Amniotic stem cell (primary cell): ENCODE data around the gene SAP130.

ENCODE experiments used
- DNase-seq: peaks from one replicate; lab custom pipeline; 2025; lab: John Stamatoyannopoulos, UW

The SAP130 gene

DNA sequence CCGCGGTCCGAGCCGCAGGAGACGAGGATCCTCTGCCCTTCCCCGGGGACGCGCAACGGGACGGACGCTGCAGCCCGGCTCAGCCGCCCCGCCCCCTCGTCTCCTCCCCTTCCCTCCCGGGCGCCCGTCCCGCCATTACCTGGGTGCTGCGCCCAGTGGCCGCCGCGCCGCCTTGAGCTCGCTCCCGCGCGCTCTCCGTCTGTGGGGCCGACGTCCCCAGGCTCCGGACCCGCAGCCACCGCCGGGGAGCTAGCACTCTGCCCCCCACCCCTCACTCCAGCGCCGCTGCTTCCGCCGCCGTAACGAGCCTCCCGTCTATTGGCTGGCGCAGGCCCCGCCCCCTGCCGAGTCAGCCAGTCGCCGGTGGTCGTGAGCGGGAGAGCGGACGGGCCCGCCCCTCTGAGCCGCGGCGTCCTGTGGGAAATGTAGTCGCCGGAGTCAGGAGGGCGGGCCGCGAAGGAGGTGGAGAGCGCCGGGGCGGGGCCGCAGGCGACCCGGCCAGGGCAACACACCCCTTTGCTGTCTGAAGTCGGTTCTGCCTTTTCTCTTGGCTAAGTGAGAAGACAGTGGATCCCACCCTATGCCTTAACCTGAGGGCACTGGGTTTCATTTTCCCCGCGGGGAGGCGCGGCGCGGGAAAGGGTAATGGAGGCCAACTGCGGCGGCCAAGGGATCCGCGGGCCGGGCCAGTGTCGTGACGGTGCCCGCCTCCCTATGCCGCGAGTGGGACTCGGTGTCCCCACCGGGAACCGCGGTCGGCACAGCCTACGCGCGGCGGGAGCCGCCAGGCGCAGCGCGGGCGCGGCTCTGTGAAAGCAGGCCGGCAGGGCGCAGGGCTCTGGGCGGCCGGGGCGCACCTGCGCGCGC, at the start of gene SAP130:
Gene SAP130 (minus strand): TSS at position 259 of the 867 bp plus-strand sequence. CDS start 1,767 bp downstream, outside the sequence.
- DNase-seq, result peak; percentile 90

GRCh38 chr2:128076461-128077106, 48.7 kb upstream of the SAP130 start:
- DNase-seq, result no peak

DNA sequence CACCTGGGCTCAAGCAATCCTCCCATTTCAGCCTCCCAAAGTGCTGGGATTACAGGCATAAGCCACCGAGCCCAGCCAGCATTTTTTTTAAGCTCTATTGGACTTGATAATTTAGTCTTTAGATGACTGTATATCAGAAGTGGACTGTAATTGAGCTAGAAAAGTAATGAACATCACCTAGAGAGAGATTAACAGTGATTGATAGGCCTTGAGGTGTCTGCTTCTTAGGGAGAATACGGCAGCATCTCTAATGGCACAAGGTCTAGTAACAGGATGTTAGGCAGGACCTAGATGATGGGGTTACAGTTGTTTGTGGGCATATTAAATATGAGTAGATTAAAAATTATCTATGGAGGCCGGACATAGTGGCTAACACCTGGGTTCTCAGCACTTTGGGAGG, 45.4 kb upstream of the SAP130 start:
- DNase-seq, result no peak

- DNase-seq, result no peak
These were observed 41.9 kb upstream of the SAP130 start for GRCh38 chr2:128069769-128070168.

- no peak for DNase-seq
These were observed 36.5 kb upstream of the SAP130 start for GRCh38 chr2:128064353-128064752.

- no peak for DNase-seq
These were observed 34.7 kb upstream of the SAP130 start for GRCh38 chr2:128062571-128062970.

GRCh38 chr2:128058114-128058513, 30.3 kb upstream of the SAP130 start:
- no peak for DNase-seq

GRCh38 chr2:128057334-128057733, 29.5 kb upstream of the SAP130 start:
- no peak for DNase-seq

- no peak for DNase-seq
These were observed 26.4 kb upstream of the SAP130 start for GRCh38 chr2:128054104-128054885.

DNA sequence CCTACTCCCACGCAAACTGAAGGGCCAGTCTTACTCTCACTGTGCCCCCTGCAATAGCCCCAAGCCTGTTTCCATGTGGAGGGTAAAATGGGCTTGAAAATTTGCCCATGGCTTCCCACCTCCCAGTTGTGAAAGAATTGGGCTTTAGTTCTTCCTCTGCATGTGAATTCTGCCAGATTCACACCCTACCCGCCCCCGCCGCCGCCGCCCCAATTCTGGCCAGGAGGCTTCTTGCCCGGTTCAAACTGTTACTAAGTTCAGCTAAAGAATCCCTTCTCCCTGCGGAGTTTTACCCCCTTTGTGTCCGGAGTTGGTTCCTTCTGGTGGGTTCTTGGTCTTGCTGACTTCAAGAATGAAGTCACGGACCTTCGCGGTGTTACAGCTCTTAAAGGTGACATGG, 25.5 kb upstream of the SAP130 start:
- no peak for DNase-seq

DNA sequence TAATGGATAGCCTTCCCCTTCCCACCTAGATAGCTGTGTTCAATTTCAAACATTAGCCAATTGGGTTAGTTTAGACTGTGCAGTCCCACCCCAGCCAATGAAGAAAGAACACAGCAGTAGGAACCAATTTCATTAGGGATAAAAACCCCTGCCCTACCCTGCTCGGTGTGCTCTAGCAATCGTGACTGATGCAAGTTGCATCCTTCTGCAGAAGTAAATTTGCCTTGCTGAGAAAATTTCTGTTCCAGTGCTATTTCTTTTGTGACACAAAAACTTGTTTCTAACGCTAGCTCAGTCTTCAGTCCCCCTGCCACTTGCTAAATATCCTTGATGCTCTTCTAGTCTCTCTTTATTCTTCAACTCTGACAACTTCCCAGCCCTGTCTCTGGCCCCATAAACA, 15.2 kb upstream of the SAP130 start:
- DNase-seq, result no peak

DNA sequence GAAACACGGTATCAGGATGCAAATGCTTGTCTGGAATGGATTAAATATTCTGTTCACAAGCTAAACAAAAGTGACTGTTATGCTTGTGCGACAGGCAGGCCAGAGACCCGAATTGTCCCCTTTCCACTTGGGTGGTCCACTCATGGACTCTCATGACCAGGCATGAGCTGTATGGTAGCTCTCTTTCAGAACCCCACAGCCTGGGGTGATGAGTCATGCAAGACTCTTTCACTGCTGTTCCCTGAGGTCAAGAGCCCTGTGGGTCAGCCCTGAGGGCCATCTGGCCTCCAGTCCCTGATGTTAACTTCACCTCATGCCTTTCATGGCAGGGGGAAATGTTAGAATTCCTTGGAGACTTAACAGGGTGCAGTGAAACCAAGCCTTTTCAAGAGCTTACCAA, 13.7 kb upstream of the SAP130 start:
- no peak for DNase-seq

DNA sequence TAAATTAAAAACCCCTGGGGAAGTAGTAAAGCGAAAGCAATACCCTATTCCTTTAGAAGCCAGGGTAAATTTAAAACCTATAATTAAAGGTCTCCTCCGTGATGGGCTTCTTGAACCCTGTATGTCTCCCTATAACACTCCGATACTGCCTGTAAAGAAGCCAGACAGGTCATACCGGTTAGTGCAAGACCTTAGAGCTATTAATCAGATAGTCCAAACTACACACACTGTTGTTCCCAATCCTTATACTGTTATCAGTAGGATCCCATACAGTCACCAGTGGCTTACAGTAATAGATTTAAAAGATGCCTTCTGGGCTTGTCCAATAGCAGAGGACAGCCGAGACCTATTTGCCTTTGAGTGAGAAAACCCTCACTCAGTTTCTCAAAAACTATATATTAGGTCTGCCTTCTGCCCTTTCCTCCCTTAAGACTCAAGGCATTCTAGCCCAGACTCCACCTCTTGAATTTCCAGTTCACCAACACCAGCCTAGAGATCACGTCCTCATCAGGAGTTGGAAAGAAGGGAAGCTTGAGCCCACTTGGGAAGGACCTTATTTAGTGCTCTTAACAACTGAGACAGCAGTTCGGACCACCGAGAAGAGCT, 12.4 kb upstream of the SAP130 start:
- no peak for DNase-seq

- DNase-seq, result no peak
These were observed 11.7 kb upstream of the SAP130 start for GRCh38 chr2:128039535-128039934.

- DNase-seq, result no peak
These were observed 10.6 kb upstream of the SAP130 start for GRCh38 chr2:128038411-128038810.

GRCh38 chr2:128037649-128038048, 9.8 kb upstream of the SAP130 start:
- DNase-seq, result no peak

- no peak for DNase-seq
These were observed 9.1 kb upstream of the SAP130 start for GRCh38 chr2:128036748-128037607.

GRCh38 chr2:128032092-128032491, 4.2 kb upstream of the SAP130 start:
- DNase-seq, result no peak

GRCh38 chr2:128028668-128029054, 802 bp upstream of the SAP130 start:
- DNase-seq, result no peak

GRCh38 chr2:128027278-128027800, 520 bp downstream of the SAP130 start:
- peak; percentile 97 for DNase-seq
